K562 (cell line): ENCODE data around the gene SEPTIN2. TPM values are rescaled to one million over a fixed set of nuclear protein-coding genes. Genes with fewer than 3 reads are reported as not detected.

Experiments
- ATAC-seq: fragments of 200-7000 bp; cut with Tn5 transposase; 3 replicates; pipeline ENCODE4 v1.9.1; 2020; ENCODE audit warnings: moderate library complexity
- BruUV-seq: library from RNA; stranded (reverse); fragments of 400-500 nt; replicated peaks from 2 replicates; lab custom pipeline; 2021; lab: Mats Ljungman, UMichigan
- CTCF ChIA-PET: fragments of 300-600 bp; formaldehyde crosslinking; extraction: SDS; loops from one replicate; lab custom pipeline; 2021; ENCODE audit warnings: low intra/inter-chr PET ratio; lab: Yijun Ruan, JAX
- POLR2A ChIA-PET: fragments of 300-600, 350-650 bp; sonication (Branson Sonifier 250); formaldehyde crosslinking; extraction: SDS; loops from one replicate; lab custom pipeline; 2021; ENCODE audit warnings: antibody characterized with exemption, inconsistent platforms; lab: Yijun Ruan, JAX
- DNase-seq, 4 experiments: peaks; one replicate each; pipeline versions ENCODE4 v3.0.0 to v3.0.0-alpha.2; 2011 to 2018; ENCODE audit warnings: low spot score in 3 of 4, mixed read lengths in 3 of 4; ENCODE audit errors: extremely low read depth in 1 of 4
- FAIRE-seq: peaks from 2 replicates; lab custom pipeline; 2011; peaks lifted over from hg19 to GRCh38; lab: Jason Lieb, UNC
- H2AFZ ChIP-seq: 2 replicates; pipeline ENCODE4 v1.6.0; 2011; ENCODE audit warnings: low read depth, low read length, control low read depth, inconsistent platforms
- H3K27ac ChIP-seq: fragments of 200-600 bp; 3 replicates; pipeline ENCODE4 v1.8.0; 2011; ENCODE audit warnings: low read depth, mild to moderate bottlenecking, control low read depth, inconsistent platforms, low read length, moderate library complexity, mixed read lengths; ENCODE audit errors: extremely low read depth
- H3K27me3 ChIP-seq, 2 experiments: fragments of 300-600 bp in 1 of 2; 2 replicates in 1 of 2; 3 replicates in 1 of 2; pipeline versions ENCODE4 v1.6.0 to v1.8.0; 2011; ENCODE audit warnings: inconsistent platforms in 2 of 2, low read length in 2 of 2, mild to moderate bottlenecking in 1 of 2, mixed read lengths in 1 of 2, moderate library complexity in 1 of 2; ENCODE audit not compliant: control insufficient read depth in 2 of 2, insufficient read depth in 2 of 2
- H3K36me3 ChIP-seq: fragments of 300-600 bp; 3 replicates; pipeline ENCODE4 v1.8.0; 2011; ENCODE audit warnings: mild to moderate bottlenecking, low read length, inconsistent platforms; ENCODE audit not compliant: control insufficient read depth, insufficient read depth
- H3K4me1 ChIP-seq, 2 experiments: fragments of 200-600 bp in 1 of 2; replicated peaks in 1 of 2; 2 replicates in 1 of 2; 3 replicates in 1 of 2; pipeline versions ENCODE4 v1.5.1 to v1.8.0; 2011; ENCODE audit warnings: inconsistent platforms in 2 of 2, low read length in 2 of 2, mild to moderate bottlenecking in 1 of 2, mixed read lengths in 1 of 2, moderate library complexity in 1 of 2; ENCODE audit not compliant: control insufficient read depth in 2 of 2, insufficient read depth in 2 of 2
- H3K4me2 ChIP-seq: 2 replicates; pipeline ENCODE4 v1.6.1; 2011; ENCODE audit warnings: low read length, control low read depth, inconsistent platforms, mixed read lengths; ENCODE audit not compliant: insufficient read depth
- H3K4me3 ChIP-seq: fragments of 200-600 bp; sonication (generic), shearing (Covaris generic); 2 replicates; pipeline ENCODE4 v1.5.1; 2016; ENCODE audit warnings: control low read depth, inconsistent platforms
- H3K79me2 ChIP-seq: fragments of 200-600 bp; 3 replicates; pipeline ENCODE4 v1.8.0; 2011; ENCODE audit warnings: low read length, inconsistent platforms; ENCODE audit not compliant: control insufficient read depth, insufficient read depth
- H3K9ac ChIP-seq, 2 experiments: 2 replicates each; pipeline versions ENCODE4 v1.6.0 to v1.6.1; 2011; ENCODE audit warnings: low read depth in 2 of 2, low read length in 2 of 2, control low read depth in 1 of 2, inconsistent platforms in 1 of 2, mild to moderate bottlenecking in 1 of 2, mixed read lengths in 1 of 2; ENCODE audit not compliant: insufficient read depth in 1 of 2
- H3K9me1 ChIP-seq: one replicate; pipeline ENCODE4 v1.6.0; 2011; ENCODE audit warnings: inconsistent platforms, mild to moderate bottlenecking, low read length, moderate library complexity; ENCODE audit not compliant: control insufficient read depth, insufficient read depth
- H3K9me3 ChIP-seq: replicated peaks from 2 replicates; pipeline ENCODE4 v1.5.1; 2011; ENCODE audit warnings: low read depth, low read length, inconsistent platforms; ENCODE audit not compliant: control insufficient read depth, insufficient read depth
- H4K20me1 ChIP-seq: replicated peaks from 2 replicates; pipeline ENCODE4 v1.6.1; 2011; ENCODE audit warnings: low read length, inconsistent platforms, mixed read lengths; ENCODE audit not compliant: control insufficient read depth, insufficient read depth
- CBX2 ChIP-seq: fragments of 200-600 bp; sonication (generic); IDR thresholded peaks from one replicate; pipeline ENCODE4 v1.6.1; 2012; ENCODE audit warnings: mild to moderate bottlenecking, low read length, inconsistent platforms; ENCODE audit not compliant: insufficient read depth, poor library complexity, severe bottlenecking
- HNRNPLL ChIP-seq: fragments of 200-400 bp; formaldehyde crosslinking; IDR thresholded peaks from 2 replicates; pipeline ENCODE4 v1.6.1; 2017; ENCODE audit warnings: low read length, low read depth, mild to moderate bottlenecking; ENCODE audit not compliant: poor library complexity, severe bottlenecking
- JUN ChIP-seq, 2 experiments: sonication (generic) in 1 of 2; formaldehyde crosslinking in 1 of 2; IDR thresholded peaks; 2 replicates each; pipeline versions ENCODE4 v1.6.1 to v1.8.0; 2012 to 2022; ENCODE audit warnings: borderline replicate concordance in 2 of 2, mild to moderate bottlenecking in 2 of 2, improper control_type of control experiment in 1 of 2, low read depth in 1 of 2, low read length in 1 of 2, missing genetic modification reagents in 1 of 2
- SRSF1 ChIP-seq: fragments of 200-400 bp; formaldehyde crosslinking; IDR thresholded peaks from 2 replicates; pipeline ENCODE4 v1.6.1; 2017; ENCODE audit warnings: mild to moderate bottlenecking, low read depth, low read length, moderate library complexity
- THRAP3 ChIP-seq: fragments of 450-650 bp; IDR thresholded peaks from 2 replicates; pipeline ENCODE4 v1.6.1; 2016; ENCODE audit warnings: mild to moderate bottlenecking, inconsistent platforms, borderline replicate concordance
- ZNF212 ChIP-seq: fragments of 450-650 bp; formaldehyde crosslinking; IDR thresholded peaks from 2 replicates; pipeline ENCODE4 v1.4.0; 2020; ENCODE audit warnings: mild to moderate bottlenecking
- ZNF274 ChIP-seq: IDR thresholded peaks from 2 replicates; pipeline ENCODE4 v1.6.1; 2011; ENCODE audit warnings: low read depth, mild to moderate bottlenecking, low read length, moderate library complexity, borderline replicate concordance
- ZNF318 ChIP-seq, 2 experiments: fragments of 450-650 bp; IDR thresholded peaks; 2 replicates each; pipeline ENCODE4 v1.6.1; 2016; ENCODE audit warnings: mild to moderate bottlenecking in 2 of 2, borderline replicate concordance in 1 of 2, low read depth in 1 of 2, moderate library complexity in 1 of 2
- ZNF778 ChIP-seq: fragments of 450-650 bp; formaldehyde crosslinking; IDR thresholded peaks from 2 replicates; pipeline ENCODE4 v1.4.0; 2020; ENCODE audit warnings: mild to moderate bottlenecking, moderate library complexity
- WGBS: fragments of 100-300 bp; shearing (Covaris generic); methylation state at CpG from one replicate; pipeline ENCODE4 v1.1.6; 2016; ENCODE audit warnings: low coverage, mixed read lengths; ENCODE audit not compliant: insufficient coverage; ENCODE audit errors: missing lambda C conversion rate; 5-methylcytosine and 5-hydroxymethylcytosine counted together
- in situ Hi-C: fragments of 300-500 bp; cut with MboI; formaldehyde crosslinking; loops from 4 replicates; pipeline ENCODE4 v1.15.0; 2018; ENCODE audit warnings: inconsistent platforms, mixed read lengths
- intact Hi-C: fragments of 100-400 bp; cut with micrococcal nuclease; formaldehyde crosslinking; loops from 2 replicates; pipeline ENCODE4 v1.14.2; 2022
- polyA plus RNA-seq, 8 experiments: library from polyadenylated mRNA; depleted of rRNA in 4 of 8; stranded (reverse) in 5 of 8; unstranded in 3 of 8; fragments of >200 nt; fragmentation: Nextera tagmentation in 2 of 8; fragmentation: Illumina TruSeq in 1 of 8; extraction: Ambion mirVana in 2 of 8; extraction: Trizol in 1 of 8; gene quantifications; 2 replicates each; pipeline versions ENCODE4 v1.2.1 to v1.2.3, GENCODE V29; 2011 to 2014; ENCODE audit warnings: inconsistent platforms in 1 of 8, missing spikeins in 1 of 8
- total RNA-seq, 7 experiments: library from RNA; depleted of rRNA in 6 of 7; stranded (reverse); fragments of >200 nt in 6 of 7; fragmentation: Illumina TruSeq in 2 of 7; extraction: Trizol in 2 of 7; gene quantifications; 2 replicates each; pipeline versions ENCODE4 v1.2.1 to v1.2.3, GENCODE V29; 2011 to 2021; ENCODE audit warnings: low replicate concordance in 1 of 7
- TF ChIP-seq, protein P1 (sequence below): fragments of 250-450 bp; sonication (Bioruptor Pico); IDR thresholded peaks from 2 replicates; pipeline ENCODE4 v1.5.0; 2021
- TF ChIP-seq, protein P2 (sequence below): fragments of 250-450 bp; sonication (Bioruptor Pico); IDR thresholded peaks from 2 replicates; pipeline ENCODE4 v1.9.0; 2021; ENCODE audit warnings: mild to moderate bottlenecking

SEPTIN2 gene
- total and polyA plus RNA-seq, 9 of the 15 experiments (the other 6 are each of a cell fraction or from before 2014, with no cell fraction given), result 121 to 367 (median 166) TPM

- peaks cover 18% of the 10 kb centered on the region; the same call in 1 of the 3 replicates for H3K36me3 ChIP-seq
- no peaks in the 10 kb centered on the region for H3K4me1 ChIP-seq
- H4K20me1 ChIP-seq, result 0 out of 2 replicates have a peak, but pooled peaks cover 4% of the 10 kb centered on the region
- no peak overlapping the region for H3K27ac ChIP-seq
- H3K4me3 ChIP-seq, result no peak overlapping the region
- POLR2A ChIA-PET, result no interaction called here
- no TSS peak for BruUV-seq
- no peak overlapping the region; a peak in 1 of 4 replicates for H3K9ac ChIP-seq
- ATAC-seq (no peak), DNase-seq (no peak), FAIRE-seq (no peak)
- H2AFZ ChIP-seq, result no peak overlapping the region
- no peaks in the 10 kb centered on the region for H3K27me3 ChIP-seq
- in situ Hi-C loops, result no loop called here
- 73% methylated on average over 11 of the region's 11 CpGs for WGBS
- CTCF ChIA-PET, result no interaction called here
- H3K4me2 ChIP-seq, result no peak overlapping the region
- no peaks in the 10 kb centered on the region for H3K9me3 ChIP-seq
- H3K79me2 ChIP-seq, result peaks cover 23% of the 10 kb centered on the region
- no peaks in the 10 kb centered on the region for H3K9me1 ChIP-seq
- intact Hi-C loops, result no loop called here
- TF ChIP-seq ZNF318 (IDR thresholded peaks at IDR 0.05; ENCODE audit: borderline replicate concordance in 1 of 2, low read depth in 1 of 2) (no peak), ZNF778 (CRISPR knock-in tag) (no peak), ZNF274 (no peak), SRSF1 (no peak), CBX2 (no peak), JUN (IDR thresholded peaks at IDR 0.05; ENCODE audit: borderline replicate concordance, low read depth, low read length) (no peak), JUN (CRISPR knock-in tag; IDR thresholded peaks at IDR 0.05; ENCODE audit: borderline replicate concordance) (no peak), HNRNPLL (no peak), ZNF212 (CRISPR knock-in tag) (no peak), THRAP3 (no peak)
- TF ChIP-seq, protein P1, sequence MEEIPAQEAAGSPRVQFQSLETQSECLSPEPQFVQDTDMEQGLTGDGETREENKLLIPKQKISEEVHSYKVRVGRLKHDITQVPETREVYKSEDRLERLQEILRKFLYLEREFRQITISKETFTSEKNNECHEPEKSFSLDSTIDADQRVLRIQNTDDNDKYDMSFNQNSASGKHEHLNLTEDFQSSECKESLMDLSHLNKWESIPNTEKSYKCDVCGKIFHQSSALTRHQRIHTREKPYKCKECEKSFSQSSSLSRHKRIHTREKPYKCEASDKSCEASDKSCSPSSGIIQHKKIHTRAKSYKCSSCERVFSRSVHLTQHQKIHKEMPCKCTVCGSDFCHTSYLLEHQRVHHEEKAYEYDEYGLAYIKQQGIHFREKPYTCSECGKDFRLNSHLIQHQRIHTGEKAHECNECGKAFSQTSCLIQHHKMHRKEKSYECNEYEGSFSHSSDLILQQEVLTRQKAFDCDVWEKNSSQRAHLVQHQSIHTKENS (CRISPR knock-in tag), result no peak
- TF ChIP-seq, protein P2, sequence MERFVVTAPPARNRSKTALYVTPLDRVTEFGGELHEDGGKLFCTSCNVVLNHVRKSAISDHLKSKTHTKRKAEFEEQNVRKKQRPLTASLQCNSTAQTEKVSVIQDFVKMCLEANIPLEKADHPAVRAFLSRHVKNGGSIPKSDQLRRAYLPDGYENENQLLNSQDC, result no peak
These were observed 56.8 kb downstream of the SEPTIN2 start for GRCh38 chr2:241372361-241372992.
